Suprapubic skin (tissue), 4 donors: Measurements from ENCODE around the gene GGCT. TPM values are rescaled to one million over a fixed set of nuclear protein-coding genes. Genes with fewer than 3 reads are reported as not detected.

ENCODE experiments used
- DNase-seq, 2 donors: peaks; one replicate each; pipeline ENCODE4 v3.0.0-alpha.2; 2019; ENCODE audit warnings: low spot score in 2 of 2
- H3K27ac ChIP-seq: fragments of 200-600 bp; sonication (generic); one replicate; pipeline ENCODE4 v1.5.1; 2019
- H3K27me3 ChIP-seq: fragments of 200-600 bp; sonication (generic); one replicate; pipeline ENCODE4 v1.5.1; 2019
- H3K36me3 ChIP-seq: fragments of 200-600 bp; sonication (generic); one replicate; pipeline ENCODE4 v1.5.1; 2019
- H3K4me1 ChIP-seq: fragments of 200-600 bp; sonication (generic); one replicate; pipeline ENCODE4 v1.5.1; 2019
- H3K4me3 ChIP-seq: fragments of 200-600 bp; sonication (generic); one replicate; pipeline ENCODE4 v1.5.1; 2019; ENCODE audit warnings: mild to moderate bottlenecking
- H3K9me3 ChIP-seq: fragments of 200-600 bp; sonication (generic); one replicate; pipeline ENCODE4 v1.5.1; 2019
- EP300 ChIP-seq: sonication (generic); formaldehyde crosslinking; IDR thresholded peaks from one replicate; pipeline ENCODE4 v1.6.1; 2017; ENCODE audit warnings: antibody characterized with exemption
- POLR2A ChIP-seq, 2 donors: fragments of 450-650 bp; IDR thresholded peaks; one replicate each; pipeline ENCODE4 v1.6.1; 2017; ENCODE audit warnings: antibody characterized with exemption in 2 of 2, mild to moderate bottlenecking in 2 of 2, moderate library complexity in 2 of 2
- POLR2AphosphoS5 ChIP-seq, 3 donors: sonication (generic); formaldehyde crosslinking; IDR thresholded peaks; one replicate each; pipeline ENCODE4 v1.6.1; 2017; ENCODE audit warnings: antibody characterized with exemption in 3 of 3
- WGBS: methylation state at CpG from one replicate; pipeline ENCODE4 v1.1.5; 2018; 5-methylcytosine and 5-hydroxymethylcytosine counted together
- total RNA-seq, 4 donors: library from RNA; depleted of rRNA; stranded (reverse); fragments of >200 nt; gene quantifications; one replicate each; pipeline ENCODE4 v1.1.0, GENCODE V29; 2016
- TF ChIP-seq, protein P1 (sequence below), 2 donors: fragments of 200-600 bp in 1 of 2; fragments of 450-650 bp in 1 of 2; sonication (generic) in 1 of 2; IDR thresholded peaks; one replicate each; pipeline ENCODE4 v1.5.1; 2016 to 2019; ENCODE audit warnings: antibody characterized with exemption in 2 of 2, mild to moderate bottlenecking in 1 of 2, moderate library complexity in 1 of 2

GGCT gene
- total RNA-seq, 4 donors from 2014 or later: 13.7 to 76.1 (median 54.1) TPM

DNA sequence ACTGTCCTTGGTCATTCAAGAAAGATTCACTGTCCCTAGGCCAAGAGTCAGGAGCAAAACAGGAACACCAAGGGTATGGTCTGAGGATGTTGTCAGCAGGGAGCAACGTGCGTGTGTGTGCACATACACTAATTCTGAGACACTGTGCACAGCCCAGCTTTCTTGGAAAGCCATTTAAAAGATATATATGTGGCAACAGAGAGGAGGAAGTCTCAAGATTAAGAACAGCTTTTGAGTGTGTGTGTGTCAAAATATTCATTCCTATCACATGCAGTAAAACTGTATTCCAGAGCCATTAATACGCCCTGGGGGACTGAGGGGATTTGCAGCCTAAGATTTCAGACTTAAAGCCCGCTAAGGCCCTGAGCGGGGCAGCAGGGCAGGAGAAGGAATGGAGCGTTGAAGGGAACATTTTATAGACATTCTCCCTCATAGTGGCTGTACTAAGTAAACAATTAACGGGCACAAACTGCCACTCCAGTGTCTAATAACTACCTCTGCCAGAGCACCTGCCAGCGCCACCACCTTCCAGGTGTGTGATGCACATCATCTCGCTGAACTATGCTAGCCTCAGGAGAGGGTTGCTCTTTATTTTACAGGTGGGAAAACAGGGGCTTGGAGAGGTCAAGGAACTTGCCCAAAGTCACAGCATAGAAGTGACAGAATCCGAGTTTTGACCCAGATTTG, 28.0 kb downstream of the GGCT start:
- Histone ChIP-seq H3K36me3 (no peaks in the 10 kb centered on the region), H3K27me3 (no peaks in the 10 kb centered on the region), H3K4me3 (no peak overlapping the region), H3K9me3 (no peaks in the 10 kb centered on the region), H3K4me1 (peaks cover 64% of the 10 kb centered on the region), H3K27ac (no peak overlapping the region)
- WGBS: 75% methylated on average over 10 of the region's 10 CpGs
- TF ChIP-seq POLR2AphosphoS5 (IDR thresholded peaks at IDR 0.05) (no peak), POLR2A (IDR thresholded peaks at IDR 0.05) (no peak), EP300 (no peak)
- TF ChIP-seq, protein P1, sequence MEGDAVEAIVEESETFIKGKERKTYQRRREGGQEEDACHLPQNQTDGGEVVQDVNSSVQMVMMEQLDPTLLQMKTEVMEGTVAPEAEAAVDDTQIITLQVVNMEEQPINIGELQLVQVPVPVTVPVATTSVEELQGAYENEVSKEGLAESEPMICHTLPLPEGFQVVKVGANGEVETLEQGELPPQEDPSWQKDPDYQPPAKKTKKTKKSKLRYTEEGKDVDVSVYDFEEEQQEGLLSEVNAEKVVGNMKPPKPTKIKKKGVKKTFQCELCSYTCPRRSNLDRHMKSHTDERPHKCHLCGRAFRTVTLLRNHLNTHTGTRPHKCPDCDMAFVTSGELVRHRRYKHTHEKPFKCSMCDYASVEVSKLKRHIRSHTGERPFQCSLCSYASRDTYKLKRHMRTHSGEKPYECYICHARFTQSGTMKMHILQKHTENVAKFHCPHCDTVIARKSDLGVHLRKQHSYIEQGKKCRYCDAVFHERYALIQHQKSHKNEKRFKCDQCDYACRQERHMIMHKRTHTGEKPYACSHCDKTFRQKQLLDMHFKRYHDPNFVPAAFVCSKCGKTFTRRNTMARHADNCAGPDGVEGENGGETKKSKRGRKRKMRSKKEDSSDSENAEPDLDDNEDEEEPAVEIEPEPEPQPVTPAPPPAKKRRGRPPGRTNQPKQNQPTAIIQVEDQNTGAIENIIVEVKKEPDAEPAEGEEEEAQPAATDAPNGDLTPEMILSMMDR (IDR thresholded peaks at IDR 0.05): no peak
- no peak for DNase-seq

DNA sequence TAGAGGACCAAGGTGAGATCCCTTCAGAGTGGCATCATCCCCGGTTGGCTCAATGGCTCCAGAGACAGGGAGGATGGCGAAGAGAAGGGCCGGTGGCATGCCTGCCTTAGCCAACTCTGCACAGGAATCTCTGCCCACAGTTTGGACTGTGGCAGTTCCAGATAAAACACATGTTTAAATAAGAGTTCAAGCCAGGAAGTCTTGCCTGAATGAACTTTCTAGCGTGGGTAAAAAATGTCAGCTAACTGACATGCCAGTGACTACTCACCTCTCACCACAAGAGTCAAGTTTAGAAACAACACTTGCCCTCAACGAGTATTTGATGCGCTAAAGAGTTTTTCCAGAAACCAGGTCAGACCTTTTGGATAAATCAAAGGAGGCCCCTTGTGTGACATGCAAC, 29.0 kb downstream of the GGCT start:
- H3K27ac ChIP-seq: peak overlapping the region; percentile 30
- H3K36me3 ChIP-seq: no peaks in the 10 kb centered on the region
- no peaks in the 10 kb centered on the region for H3K27me3 ChIP-seq
- WGBS: 68% methylated on average over 6 of the region's 6 CpGs
- no peak for DNase-seq
- no peak overlapping the region for H3K4me3 ChIP-seq
- no peaks in the 10 kb centered on the region for H3K9me3 ChIP-seq
- peaks cover 75% of the 10 kb centered on the region for H3K4me1 ChIP-seq
- TF ChIP-seq POLR2AphosphoS5 (IDR thresholded peaks at IDR 0.05) (no peak), POLR2A (IDR thresholded peaks at IDR 0.05) (no peak), EP300 (no peak)
- TF ChIP-seq, protein P1 (IDR thresholded peaks at IDR 0.05): no peak

DNA sequence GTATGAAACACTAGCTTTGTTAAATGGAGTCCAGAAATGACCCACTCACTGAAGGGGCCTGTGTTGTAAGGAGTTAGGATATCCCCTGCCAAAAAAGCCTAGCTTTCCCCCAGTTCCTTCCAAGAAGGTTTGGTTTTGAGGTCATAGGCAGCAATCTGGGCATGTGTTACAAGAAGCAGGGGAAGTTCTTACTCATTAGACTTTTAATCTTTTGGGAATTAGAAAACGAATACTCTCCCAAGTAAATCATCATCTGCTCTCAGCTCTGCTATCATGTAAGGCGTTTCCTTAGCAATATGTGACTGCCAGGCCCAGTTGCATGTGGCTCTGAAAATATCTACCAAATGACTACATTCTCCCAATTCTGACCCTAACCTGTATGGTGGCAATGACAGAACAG, 29.7 kb downstream of the GGCT start:
- Histone ChIP-seq H3K4me1 (peaks cover 82% of the 10 kb centered on the region), H3K27me3 (no peaks in the 10 kb centered on the region), H3K4me3 (no peak overlapping the region), H3K9me3 (no peaks in the 10 kb centered on the region), H3K36me3 (no peaks in the 10 kb centered on the region), H3K27ac (peak overlapping the region; percentile 30)
- 48% methylated on average over 2 of the region's 2 CpGs for WGBS
- DNase-seq: no peak
- no peak for TF ChIP-seq POLR2A (IDR thresholded peaks at IDR 0.05)
- TF ChIP-seq EP300: no peak
- TF ChIP-seq, protein P1 (IDR thresholded peaks at IDR 0.05): no peak
- no peak for TF ChIP-seq POLR2AphosphoS5 (IDR thresholded peaks at IDR 0.05)

DNA sequence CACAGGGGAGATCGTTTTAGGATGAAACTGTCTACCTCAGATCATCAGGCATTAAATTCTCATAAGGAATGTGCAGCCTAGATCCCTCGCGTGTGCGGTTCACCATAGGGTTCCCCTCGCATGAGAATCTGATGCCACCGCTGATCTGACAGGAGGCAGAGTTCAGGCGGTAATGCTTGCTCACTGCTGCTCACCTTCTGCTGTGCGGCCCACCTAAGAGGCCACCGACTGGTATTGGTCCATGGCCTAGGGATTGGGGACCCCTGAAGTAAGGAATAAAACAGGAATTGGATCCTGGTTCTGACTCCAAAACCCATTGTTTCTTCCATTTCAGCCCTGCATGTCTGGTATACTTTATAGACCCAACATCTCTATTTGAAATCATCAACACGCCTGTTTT, 30.1 kb downstream of the GGCT start:
- no peak for TF ChIP-seq EP300
- no peak for TF ChIP-seq POLR2AphosphoS5 (IDR thresholded peaks at IDR 0.05)
- no peak for TF ChIP-seq POLR2A (IDR thresholded peaks at IDR 0.05)
- TF ChIP-seq, protein P1 (IDR thresholded peaks at IDR 0.05): no peak

DNA sequence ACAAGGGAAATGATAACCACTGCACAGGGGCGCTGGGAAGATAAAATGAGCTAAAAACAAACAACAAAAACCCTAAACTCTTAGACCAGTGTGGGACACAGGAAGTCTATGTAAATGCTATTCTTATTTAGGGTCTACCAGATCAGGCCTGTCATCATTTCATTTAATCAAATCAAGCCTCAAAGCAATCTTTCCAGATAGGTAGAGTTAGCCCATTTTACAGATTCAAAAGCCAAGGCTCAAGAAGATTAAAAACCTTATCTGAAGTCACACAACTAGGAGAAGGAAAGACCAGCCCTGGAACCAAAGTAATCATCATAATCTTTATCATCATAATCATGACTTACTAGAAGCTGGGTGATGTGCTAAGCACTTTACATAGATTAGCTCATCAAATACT, 30.7 kb downstream of the GGCT start:
- DNase-seq: no peak
- WGBS: 94% methylated on average over 1 of the region's 1 CpG
- Histone ChIP-seq H3K27me3 (no peaks in the 10 kb centered on the region), H3K9me3 (no peaks in the 10 kb centered on the region), H3K4me1 (peaks cover 82% of the 10 kb centered on the region), H3K36me3 (no peaks in the 10 kb centered on the region), H3K4me3 (no peak overlapping the region), H3K27ac (peak overlapping the region; percentile 22)
- TF ChIP-seq POLR2A (IDR thresholded peaks at IDR 0.05): no peak
- TF ChIP-seq EP300: no peak
- TF ChIP-seq, protein P1 (IDR thresholded peaks at IDR 0.05): no peak
- no peak for TF ChIP-seq POLR2AphosphoS5 (IDR thresholded peaks at IDR 0.05)

More for the DNA sequence above, 30.1 kb downstream of the GGCT start:
- Histone ChIP-seq H3K36me3 (no peaks in the 10 kb centered on the region), H3K9me3 (no peaks in the 10 kb centered on the region), H3K27me3 (no peaks in the 10 kb centered on the region), H3K4me1 (peaks cover 82% of the 10 kb centered on the region), H3K4me3 (no peak overlapping the region), H3K27ac (peak overlapping the region; percentile 19)
- DNase-seq: no peak
- WGBS: 88% methylated on average over 10 of the region's 10 CpGs
